SK-N-SH treated with all-trans-retinoic acid at 6 μM for 48 hours (cell line): ENCODE data around the gene FHOD3.

Experiments used
- ZC3H10 ChIP-seq: fragments of 250-450 bp; sonication (Bioruptor Pico); IDR thresholded peaks from 2 replicates; pipeline ENCODE4 v1.5.1; 2021; ENCODE audit warnings: mild to moderate bottlenecking, moderate library complexity
- TF ChIP-seq, protein P1 (sequence below): fragments of 250-450 bp; sonication (Bioruptor Pico); IDR thresholded peaks from 2 replicates; pipeline ENCODE4 v1.5.1; 2020; ENCODE audit warnings: low read depth, mild to moderate bottlenecking, moderate library complexity

DNA sequence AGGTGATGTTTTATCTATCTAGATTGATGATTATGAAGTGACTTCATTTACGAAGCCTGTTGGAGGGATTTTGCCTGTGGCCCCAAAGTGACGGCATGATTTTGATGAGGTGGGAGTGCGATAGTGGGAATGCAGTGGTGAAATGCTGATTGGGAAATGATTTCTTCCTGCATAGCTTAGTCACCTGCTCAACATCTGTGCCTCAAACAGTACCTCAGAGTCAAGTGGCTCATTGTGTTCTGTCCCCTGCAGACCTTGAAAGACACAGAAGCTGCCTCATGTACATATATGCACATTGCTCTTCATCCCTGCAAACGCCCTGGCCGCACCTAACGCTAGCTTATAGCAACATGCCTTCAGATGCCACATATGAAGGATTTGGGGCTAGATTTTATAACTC lies 330.1 kb downstream of the FHOD3 start:
- TF ChIP-seq, protein P1, sequence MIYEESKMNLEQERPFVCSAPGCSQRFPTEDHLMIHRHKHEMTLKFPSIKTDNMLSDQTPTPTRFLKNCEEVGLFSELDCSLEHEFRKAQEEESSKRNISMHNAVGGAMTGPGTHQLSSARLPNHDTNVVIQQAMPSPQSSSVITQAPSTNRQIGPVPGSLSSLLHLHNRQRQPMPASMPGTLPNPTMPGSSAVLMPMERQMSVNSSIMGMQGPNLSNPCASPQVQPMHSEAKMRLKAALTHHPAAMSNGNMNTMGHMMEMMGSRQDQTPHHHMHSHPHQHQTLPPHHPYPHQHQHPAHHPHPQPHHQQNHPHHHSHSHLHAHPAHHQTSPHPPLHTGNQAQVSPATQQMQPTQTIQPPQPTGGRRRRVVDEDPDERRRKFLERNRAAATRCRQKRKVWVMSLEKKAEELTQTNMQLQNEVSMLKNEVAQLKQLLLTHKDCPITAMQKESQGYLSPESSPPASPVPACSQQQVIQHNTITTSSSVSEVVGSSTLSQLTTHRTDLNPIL (CRISPR knock-in tag): no peak
- TF ChIP-seq ZC3H10 (CRISPR knock-in tag): no peak
